Measurements from ENCODE around the gene TNFRSF13B.
"Not testable (repeated sequence)": the region's sequence is repeated elsewhere in the genome, so short reads cannot be mapped to it uniquely, and the experiment has no call there.

The TNFRSF13B gene

GRCh38 chr17:17017343-17018014 is 45.6 kb upstream of the TNFRSF13B start:
- no peak overlapping the region for H3K9ac ChIP-seq (ENCODE audit: insufficient read length)
- no peaks in the 10 kb centered on the region for H3K9me3 ChIP-seq (ENCODE audit: low read depth, low read length)
- TF ChIP-seq FOXP2 (optimal IDR thresholded peaks at IDR 0.05; ENCODE audit: control extremely low read depth, extremely low read length, insufficient read depth) (no peak), POLR2AphosphoS5 (IDR thresholded peaks at IDR 0.05; ENCODE audit: borderline replicate concordance, low read depth, low read length) (no peak), EZH2 (IDR thresholded peaks at IDR 0.05) (no peak)
- H3K4me3 ChIP-seq: no peak overlapping the region
- DNase-seq (ENCODE audit: low read depth, low spot score): no peak
- no peak overlapping the region for H3K27ac ChIP-seq
- no peaks in the 10 kb centered on the region for H3K36me3 ChIP-seq (ENCODE audit: insufficient read depth, low read length)

- not testable (repeated sequence) for H3K9me3 ChIP-seq (ENCODE audit: low read depth, low read length); H3K4me3 ChIP-seq; DNase-seq (ENCODE audit: low read depth, low spot score); H3K27ac ChIP-seq; H3K9ac ChIP-seq (ENCODE audit: insufficient read length); H3K36me3 ChIP-seq (ENCODE audit: insufficient read depth, low read length)
These were observed 44.6 kb upstream of the TNFRSF13B start for GRCh38 chr17:17016199-17017197.

- H3K36me3 ChIP-seq (ENCODE audit: insufficient read depth, low read length): no peaks in the 10 kb centered on the region
- no peak overlapping the region for H3K27ac ChIP-seq
- H3K4me3 ChIP-seq: no peak overlapping the region
- H3K9ac ChIP-seq (ENCODE audit: insufficient read length): no peak overlapping the region
- TF ChIP-seq FOXP2 (optimal IDR thresholded peaks at IDR 0.05; ENCODE audit: control extremely low read depth, extremely low read length, insufficient read depth) (no peak), POLR2AphosphoS5 (IDR thresholded peaks at IDR 0.05; ENCODE audit: borderline replicate concordance, low read depth, low read length) (no peak), EZH2 (IDR thresholded peaks at IDR 0.05) (no peak)
- no peak for DNase-seq (ENCODE audit: low read depth, low spot score)
- H3K9me3 ChIP-seq (ENCODE audit: low read depth, low read length): no peaks in the 10 kb centered on the region
These were observed 43.3 kb upstream of the TNFRSF13B start for GRCh38 chr17:17015230-17015629.

- not testable (repeated sequence) for DNase-seq (ENCODE audit: low read depth, low spot score)
These were observed 42.8 kb upstream of the TNFRSF13B start for GRCh38 chr17:17014748-17015124.

GRCh38 chr17:17013828-17014747 is 42.2 kb upstream of the TNFRSF13B start:
- not testable (repeated sequence) for H3K9me3 ChIP-seq (ENCODE audit: low read depth, low read length); H3K27ac ChIP-seq; H3K9ac ChIP-seq (ENCODE audit: insufficient read length); DNase-seq (ENCODE audit: low read depth, low spot score); H3K4me3 ChIP-seq; H3K36me3 ChIP-seq (ENCODE audit: insufficient read depth, low read length)

More at GRCh38 chr17:17014748-17015124, 42.8 kb upstream of the TNFRSF13B start:
- not testable (repeated sequence) for H3K4me3 ChIP-seq; H3K9ac ChIP-seq (ENCODE audit: insufficient read length); H3K36me3 ChIP-seq (ENCODE audit: insufficient read depth, low read length); H3K27ac ChIP-seq; H3K9me3 ChIP-seq (ENCODE audit: low read depth, low read length)

- H3K4me3 ChIP-seq; H3K9ac ChIP-seq (ENCODE audit: insufficient read length); H3K9me3 ChIP-seq (ENCODE audit: low read depth, low read length); DNase-seq (ENCODE audit: low read depth, low spot score); H3K27ac ChIP-seq; H3K36me3 ChIP-seq (ENCODE audit: insufficient read depth, low read length): not testable (repeated sequence)
These were observed 39.4 kb upstream of the TNFRSF13B start for GRCh38 chr17:17011043-17011907.

GRCh38 chr17:17010545-17011034 is 38.7 kb upstream of the TNFRSF13B start:
- not testable (repeated sequence) for H3K36me3 ChIP-seq (ENCODE audit: insufficient read depth, low read length); H3K9ac ChIP-seq (ENCODE audit: insufficient read length); H3K27ac ChIP-seq; DNase-seq (ENCODE audit: low read depth, low spot score); H3K9me3 ChIP-seq (ENCODE audit: low read depth, low read length); H3K4me3 ChIP-seq

GRCh38 chr17:17009972-17010371 is 38.1 kb upstream of the TNFRSF13B start:
- not testable (repeated sequence) for H3K27ac ChIP-seq; DNase-seq (ENCODE audit: low read depth, low spot score)

GRCh38 chr17:17008621-17009397 is 36.9 kb upstream of the TNFRSF13B start:
- H3K4me3 ChIP-seq; H3K9ac ChIP-seq (ENCODE audit: insufficient read length); H3K9me3 ChIP-seq (ENCODE audit: low read depth, low read length); DNase-seq (ENCODE audit: low read depth, low spot score); H3K36me3 ChIP-seq (ENCODE audit: insufficient read depth, low read length); H3K27ac ChIP-seq: not testable (repeated sequence)

More at GRCh38 chr17:17009972-17010371, 38.1 kb upstream of the TNFRSF13B start:
- not testable (repeated sequence) for H3K36me3 ChIP-seq (ENCODE audit: insufficient read depth, low read length); H3K9me3 ChIP-seq (ENCODE audit: low read depth, low read length); H3K4me3 ChIP-seq; H3K9ac ChIP-seq (ENCODE audit: insufficient read length)

GRCh38 chr17:17007891-17008290 is 36.0 kb upstream of the TNFRSF13B start:
- H3K27ac ChIP-seq; H3K4me3 ChIP-seq; DNase-seq (ENCODE audit: low read depth, low spot score); H3K9ac ChIP-seq (ENCODE audit: insufficient read length); H3K9me3 ChIP-seq (ENCODE audit: low read depth, low read length); H3K36me3 ChIP-seq (ENCODE audit: insufficient read depth, low read length): not testable (repeated sequence)

GRCh38 chr17:17004997-17005614 is 33.2 kb upstream of the TNFRSF13B start:
- not testable (repeated sequence) for H3K9ac ChIP-seq (ENCODE audit: insufficient read length); H3K27ac ChIP-seq; H3K36me3 ChIP-seq (ENCODE audit: insufficient read depth, low read length); DNase-seq (ENCODE audit: low read depth, low spot score); H3K4me3 ChIP-seq; H3K9me3 ChIP-seq (ENCODE audit: low read depth, low read length)
